Measurements from ENCODE around the gene RPS19.

RPS19 gene

DNA sequence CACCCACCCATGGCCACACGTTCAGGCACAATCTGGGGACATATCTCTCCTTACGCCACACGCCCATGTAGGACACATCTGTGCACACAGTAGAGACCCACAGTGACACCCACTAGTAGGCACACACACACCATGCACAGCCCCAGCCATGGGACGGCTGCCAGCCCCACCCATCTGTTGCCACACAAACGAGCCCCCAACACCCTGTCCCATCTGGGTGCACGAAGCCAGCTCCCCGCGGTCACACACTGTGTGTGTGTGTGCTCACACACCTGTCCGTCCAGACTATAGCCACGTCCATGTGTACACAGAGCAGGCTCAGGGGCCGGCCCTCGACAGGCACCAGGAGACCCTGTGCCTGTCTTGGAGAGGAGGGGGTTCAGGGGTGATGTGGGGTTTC is 57.6 kb downstream of the RPS19 start:
- no peak for FAIRE-seq

DNA sequence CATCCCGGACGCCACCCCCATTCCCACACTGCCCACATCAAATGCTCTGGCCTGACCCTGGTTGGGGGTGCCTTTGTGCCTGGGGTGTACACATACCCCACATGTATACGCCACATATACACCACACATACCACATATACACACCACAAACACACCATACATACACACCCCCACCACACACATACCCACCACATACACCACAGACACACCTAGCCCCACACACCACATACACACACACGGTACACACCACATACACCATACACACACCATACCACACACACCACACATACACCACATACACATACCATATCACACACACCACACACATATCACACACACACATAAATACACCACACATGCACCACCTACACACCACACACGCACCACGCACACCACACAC is 58.0 kb downstream of the RPS19 start:
- no peak for FAIRE-seq

DNA sequence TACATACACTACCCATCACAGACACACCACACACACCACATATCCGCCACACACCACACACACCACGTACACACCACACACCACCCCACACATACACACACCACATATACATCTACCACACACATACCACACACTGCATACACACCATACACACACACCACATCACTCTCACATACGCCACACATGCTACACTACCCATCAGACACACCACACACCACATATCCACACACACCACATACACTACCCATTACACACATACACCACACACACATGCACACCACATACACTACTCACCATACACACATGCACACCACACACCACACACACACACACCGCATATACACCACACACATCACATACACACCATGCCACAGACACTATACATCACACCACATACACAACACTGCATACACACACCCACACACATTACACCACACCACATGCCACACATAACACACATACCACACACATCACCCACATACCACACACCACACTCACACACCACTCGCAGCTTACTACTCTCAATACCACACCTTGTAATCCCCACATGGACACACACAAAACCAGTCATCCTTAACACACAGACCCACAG is 58.7 kb downstream of the RPS19 start:
- no peak for FAIRE-seq

DNA sequence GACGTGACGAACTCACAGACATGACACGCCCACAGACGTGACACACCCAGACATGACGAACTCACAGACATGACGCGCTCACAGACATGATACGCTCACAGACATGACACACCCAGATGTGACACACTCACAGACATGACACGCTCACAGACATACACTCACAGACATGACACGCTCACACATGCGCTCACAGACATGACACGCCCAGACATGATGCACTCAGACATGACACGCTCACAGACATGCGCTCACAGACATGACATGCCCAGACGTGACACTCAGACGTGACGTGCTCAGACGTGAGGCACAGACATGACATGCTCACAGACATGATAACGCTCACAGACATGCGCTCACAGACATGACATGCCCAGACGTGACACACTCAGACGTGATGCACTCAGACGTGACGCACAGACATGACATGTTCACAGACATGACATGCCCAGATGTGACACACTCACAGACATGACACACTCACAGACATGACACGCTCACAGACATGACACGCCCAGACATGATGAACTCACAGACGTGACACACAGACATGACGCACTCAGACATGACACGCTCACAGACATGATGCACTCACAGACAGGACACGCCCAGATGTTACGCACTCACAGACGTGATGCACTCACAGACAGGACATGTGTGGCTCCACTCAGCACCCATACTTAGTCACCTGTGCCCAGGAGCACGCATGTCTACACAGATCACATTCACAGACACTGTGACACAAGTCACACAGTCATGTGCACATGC is 60.1 kb downstream of the RPS19 start:
- FAIRE-seq = no peak

DNA sequence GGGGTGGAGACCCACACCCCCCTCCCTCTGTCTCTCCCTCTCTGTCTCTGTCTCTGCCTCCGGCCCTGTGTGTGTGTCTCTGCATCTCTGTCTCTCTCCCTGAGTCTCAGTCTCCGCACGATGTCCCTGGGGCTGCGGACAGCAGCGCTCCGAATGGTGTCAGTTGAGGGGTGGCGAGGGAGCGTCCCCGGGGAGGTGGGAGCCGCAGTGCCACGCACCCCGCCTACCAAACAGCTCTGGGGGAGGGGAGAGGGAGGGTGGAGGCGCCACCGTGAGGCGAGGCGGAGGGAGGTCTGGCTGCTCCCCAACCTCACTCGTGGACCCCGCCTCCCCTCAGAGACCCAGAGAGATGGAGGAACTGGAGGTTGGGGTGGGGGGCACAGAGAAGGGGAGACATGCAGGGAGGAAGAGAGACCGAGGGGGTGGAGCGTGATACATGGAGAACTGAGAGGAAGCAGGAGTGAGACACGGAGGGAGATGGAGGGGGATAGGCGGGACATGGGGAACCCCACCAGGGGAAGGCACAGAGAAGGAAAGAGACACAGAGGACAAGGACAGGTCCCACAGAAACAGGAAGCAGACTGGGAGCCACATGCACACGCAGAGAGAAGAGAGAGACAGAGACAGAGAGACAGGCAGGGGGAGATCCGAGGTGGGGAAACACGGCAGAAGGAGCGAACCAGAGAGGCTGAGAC is 61.0 kb downstream of the RPS19 start:
- FAIRE-seq = no peak

DNA sequence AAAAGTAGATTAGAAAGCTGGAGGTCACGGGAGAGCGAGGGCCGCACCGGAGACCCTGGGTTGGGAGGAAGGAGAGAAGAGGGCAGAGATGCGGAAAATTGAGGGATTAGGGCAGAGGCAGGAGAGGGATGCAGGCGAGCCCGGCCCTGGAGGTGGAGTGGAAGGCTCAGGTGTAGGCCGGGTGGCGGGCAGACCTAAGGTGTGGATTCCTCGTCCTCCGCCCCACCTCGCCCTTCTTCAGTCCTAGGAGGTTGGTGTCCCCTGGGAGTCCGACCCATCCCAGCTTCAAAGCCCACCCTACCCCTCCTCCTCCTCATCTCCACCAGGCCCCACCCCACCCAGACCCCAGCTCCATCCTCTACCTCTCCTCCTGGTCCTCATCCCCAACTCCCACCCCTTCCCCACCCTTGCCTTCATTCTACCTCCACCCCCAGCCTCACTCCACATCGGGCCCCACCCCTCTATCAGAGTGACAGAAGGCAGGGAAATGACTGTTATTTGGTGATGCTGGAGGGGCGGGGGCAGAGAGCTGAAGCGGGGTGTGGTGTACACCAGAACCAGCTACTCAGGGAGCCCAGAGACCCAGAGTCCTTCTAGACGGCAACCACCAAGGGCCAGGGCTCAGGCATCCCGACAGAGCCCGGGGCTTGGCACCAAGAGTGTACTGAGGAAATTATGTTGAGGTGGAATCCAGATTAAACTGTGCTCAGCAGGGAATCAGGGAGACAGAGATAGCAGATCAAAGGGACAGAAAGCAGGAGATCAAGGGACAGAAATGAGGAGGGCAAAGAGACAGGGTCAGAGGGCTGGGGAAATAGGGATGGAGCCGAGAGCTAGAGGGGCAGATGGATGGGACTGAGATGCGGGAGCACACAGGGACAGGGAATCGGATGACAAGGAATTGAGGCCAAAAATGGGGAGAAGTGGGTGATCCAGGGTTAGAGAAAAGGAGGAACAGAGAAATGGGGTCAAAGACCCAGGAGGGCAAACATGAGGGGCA is 61.8 kb downstream of the RPS19 start:
- no peak for FAIRE-seq
